Measurements from ENCODE around the gene HPSE2. TPM values are rescaled to one million over a fixed set of nuclear protein-coding genes. Genes with fewer than 3 reads are reported as not detected.

HPSE2 gene
- total RNA-seq, 1 experiment from 2014 or later, result 0.20 TPM

GRCh38 chr10:98424295-98425254, 811.1 kb downstream of the HPSE2 start:
- Histone ChIP-seq H2AFZ (ENCODE audit: low read length) (no peak overlapping the region), H2BK20ac (ENCODE audit: low read depth, low read length, poor library complexity, severe bottlenecking) (no peak overlapping the region), H4K91ac (ENCODE audit: insufficient read length, low read depth, low read length) (no peak overlapping the region), H3K23me2 (ENCODE audit: insufficient read length, low read depth, low read length, poor library complexity, severe bottlenecking) (no peaks in the 10 kb centered on the region), H3K27ac (ENCODE audit: insufficient read length, low read depth, low read length) (no peak overlapping the region), H3T11ph (ENCODE audit: low read length) (no peak overlapping the region), H4K5ac (ENCODE audit: insufficient read length, low read depth, low read length) (no peak overlapping the region), H3K9ac (ENCODE audit: extremely low read depth, insufficient read length, low read length) (no peak overlapping the region), H3K9me3 (ENCODE audit: control insufficient read depth, low read depth, low read length) (no peaks in the 10 kb centered on the region), H3K4ac (ENCODE audit: low read depth, low read length) (no peak overlapping the region), H3K4me2 (ENCODE audit: insufficient read depth, insufficient read length, low read length) (no peak overlapping the region), H3K79me1 (ENCODE audit: insufficient read depth, low read depth, low read length, poor library complexity, severe bottlenecking) (no peaks in the 10 kb centered on the region), H2BK15ac (ENCODE audit: low read depth, low read length) (no peak overlapping the region), H4K8ac (replicated peaks; ENCODE audit: insufficient read length, low read depth, low read length) (no peak overlapping the region), H3K27me3 (ENCODE audit: insufficient read depth, low read length) (no peaks in the 10 kb centered on the region), H2BK12ac (ENCODE audit: insufficient read length, low read depth, low read length) (no peak overlapping the region), H2BK120ac (ENCODE audit: low read depth, low read length, poor library complexity, severe bottlenecking) (no peak overlapping the region), H3K23ac (ENCODE audit: insufficient read length, low read depth, low read length) (no peak overlapping the region), H3K4me1 (ENCODE audit: insufficient read depth, low read length) (no peaks in the 10 kb centered on the region), H3K79me2 (ENCODE audit: insufficient read depth, low read length) (no peaks in the 10 kb centered on the region), H4K20me1 (ENCODE audit: control insufficient read depth, insufficient read depth, insufficient read length) (no peaks in the 10 kb centered on the region), H3K56ac (ENCODE audit: insufficient read length, low read depth, low read length) (no peak overlapping the region), H3K18ac (ENCODE audit: insufficient read length, low read depth, low read length) (no peak overlapping the region), H3K14ac (ENCODE audit: insufficient read depth, low read length) (no peak overlapping the region), H2AK5ac (ENCODE audit: insufficient read length, low read length) (no peak overlapping the region), H2BK5ac (ENCODE audit: insufficient read length, low read length) (no peak overlapping the region)
- WGBS (ENCODE audit: extremely low coverage, insufficient read length, low lambda C conversion rate), result no CpG with 5 or more reads among the region's 23 CpGs
- TF ChIP-seq CTCF (conservative IDR thresholded peaks at IDR 0.05), result no peak
- H3K4me3 Mint-ChIP-seq, result no peak overlapping the region
- H3K27me3 Mint-ChIP-seq (ENCODE audit: low read depth), result no peaks in the 10 kb centered on the region
- peaks cover 0 to 10% (median 5%) of the 10 kb centered on the region in 3 experiments; a peak in 3 of 7 replicates for H3K36me3 Mint-ChIP-seq (ENCODE audit: insufficient read depth in 1 of 3, low read depth in 3 of 3)
- no peak overlapping the region; a peak in 1 of 7 replicates for H3K27ac Mint-ChIP-seq
- H3K9me3 Mint-ChIP-seq, result no peaks in the 10 kb centered on the region
- DNase-seq, result no peak
- H3K4me1 Mint-ChIP-seq, result peaks cover 2% of the 10 kb centered on the region in 2 experiments; a peak in 2 of 4 replicates
